HG03108 (cell line): ENCODE measurements around the gene CAPN12.

Experiments used
- ATAC-seq: cut with Tn5 transposase; IDR thresholded peaks from one replicate; pipeline ENCODE4 v1.9.1; 2021; ENCODE audit warnings: moderate library complexity; ENCODE audit not compliant: unreplicated experiment

Gene CAPN12

DNA sequence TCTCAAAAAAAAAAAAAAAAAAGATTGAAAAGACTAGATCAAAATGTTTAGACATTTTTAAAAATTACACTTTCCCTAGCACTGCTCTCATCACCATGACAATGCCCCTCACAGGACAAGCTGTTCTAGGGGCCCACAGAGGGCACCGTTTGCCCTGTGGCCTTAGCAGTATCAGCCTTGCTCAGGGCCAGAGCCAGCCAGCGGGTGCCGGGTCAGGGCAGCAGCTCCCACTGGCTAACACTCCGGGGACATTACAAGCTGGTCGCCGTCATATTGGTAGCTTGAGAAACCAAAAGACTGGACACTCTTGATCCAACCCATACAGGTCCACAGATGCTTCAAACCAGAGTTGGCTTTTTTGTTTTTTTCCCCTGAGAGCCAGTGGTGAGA lies 18.0 kb downstream of the CAPN12 start:
- ATAC-seq, result no peak

- no peak for ATAC-seq
Observed at GRCh38 chr19:38725469-38726283, 18.6 kb downstream of the CAPN12 start.

- no peak for ATAC-seq
Observed at GRCh38 chr19:38723990-38724854, 20.1 kb downstream of the CAPN12 start.

GRCh38 chr19:38723606-38723965 lies 20.7 kb downstream of the CAPN12 start:
- no peak for ATAC-seq

DNA sequence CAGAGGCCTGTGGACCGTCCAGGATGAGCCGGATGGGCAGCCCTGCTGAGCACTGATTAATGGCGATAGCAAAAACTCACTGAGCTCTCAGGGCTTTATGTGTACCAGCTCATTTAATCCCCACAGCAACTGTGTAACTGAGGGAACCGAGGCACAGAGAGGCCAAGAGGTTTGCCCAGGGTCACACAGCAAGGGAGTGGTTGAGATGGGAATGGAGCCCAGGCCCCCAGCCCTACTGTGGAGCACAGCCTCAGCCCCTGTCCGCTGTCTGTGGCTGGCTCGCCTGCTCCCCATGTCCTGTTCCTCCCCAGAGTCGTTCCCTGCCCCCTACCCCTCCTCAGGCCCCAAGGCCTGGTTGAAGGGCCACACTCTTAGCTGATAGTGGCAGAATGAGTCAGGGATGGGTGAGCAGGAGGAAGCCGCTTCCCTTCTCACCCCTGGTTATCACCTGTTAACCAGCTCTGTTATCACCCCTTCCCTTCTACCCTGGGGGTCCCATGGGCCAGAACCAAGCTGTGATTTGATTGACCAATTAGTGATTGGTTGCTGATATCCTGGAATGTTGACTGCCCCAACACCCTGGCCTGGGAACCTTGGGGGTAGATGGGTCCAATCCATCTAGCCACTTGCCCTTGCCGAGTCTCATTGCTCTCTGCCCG lies 21.2 kb downstream of the CAPN12 start:
- no peak for ATAC-seq

- ATAC-seq, result no peak
Observed at GRCh38 chr19:38721979-38722773, 22.1 kb downstream of the CAPN12 start.

DNA sequence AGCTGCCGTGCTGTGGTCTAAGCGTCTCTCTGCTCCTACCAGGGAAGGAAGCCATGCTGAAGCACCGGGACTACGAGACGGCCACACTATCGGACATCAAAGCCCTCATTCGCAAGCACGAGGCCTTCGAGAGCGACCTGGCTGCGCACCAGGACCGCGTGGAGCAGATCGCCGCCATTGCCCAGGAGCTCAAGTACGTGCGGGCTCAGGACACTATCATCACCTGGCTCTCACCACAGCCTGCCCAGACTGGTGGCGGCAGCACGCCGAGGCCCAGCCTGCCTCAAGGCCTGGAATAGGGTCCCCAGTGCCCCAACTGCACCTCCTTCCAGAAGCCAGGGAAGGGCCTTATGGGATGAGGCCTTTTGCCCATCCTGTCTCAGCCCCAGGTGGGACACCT lies 22.8 kb downstream of the CAPN12 start:
- no peak for ATAC-seq

DNA sequence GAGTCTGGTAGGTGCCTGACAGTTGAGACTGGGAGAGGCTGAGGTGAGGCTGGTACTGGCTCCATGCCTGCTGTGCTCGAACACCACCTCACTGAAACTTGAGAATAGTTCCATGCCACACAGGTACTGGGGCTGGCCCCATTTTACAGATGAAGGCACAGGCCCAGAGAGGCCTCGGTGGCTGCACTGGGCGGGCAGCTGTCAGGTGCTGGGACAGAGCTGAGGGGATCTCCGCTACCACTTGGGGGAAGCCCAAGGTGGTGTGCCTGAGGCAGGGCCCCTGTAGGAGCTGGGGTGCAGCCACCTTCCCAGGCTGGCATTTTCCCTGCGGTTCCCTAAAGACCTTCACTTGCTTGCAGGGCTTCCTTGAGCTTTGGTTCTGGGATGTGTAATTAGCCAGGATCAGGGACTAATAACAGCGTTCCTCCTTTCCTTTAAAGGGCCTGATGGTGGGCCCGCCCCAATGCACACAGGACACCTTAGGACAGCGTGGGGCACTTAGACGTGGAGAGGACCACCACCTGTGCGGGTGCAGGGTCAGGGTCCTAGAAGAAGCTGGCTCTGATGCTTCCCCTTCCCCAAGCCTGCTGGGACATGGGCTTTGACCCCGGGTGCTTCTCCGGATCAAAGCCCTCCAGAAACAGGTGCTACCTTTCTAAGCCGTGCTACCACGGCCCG lies 23.6 kb downstream of the CAPN12 start:
- ATAC-seq, result no peak

DNA sequence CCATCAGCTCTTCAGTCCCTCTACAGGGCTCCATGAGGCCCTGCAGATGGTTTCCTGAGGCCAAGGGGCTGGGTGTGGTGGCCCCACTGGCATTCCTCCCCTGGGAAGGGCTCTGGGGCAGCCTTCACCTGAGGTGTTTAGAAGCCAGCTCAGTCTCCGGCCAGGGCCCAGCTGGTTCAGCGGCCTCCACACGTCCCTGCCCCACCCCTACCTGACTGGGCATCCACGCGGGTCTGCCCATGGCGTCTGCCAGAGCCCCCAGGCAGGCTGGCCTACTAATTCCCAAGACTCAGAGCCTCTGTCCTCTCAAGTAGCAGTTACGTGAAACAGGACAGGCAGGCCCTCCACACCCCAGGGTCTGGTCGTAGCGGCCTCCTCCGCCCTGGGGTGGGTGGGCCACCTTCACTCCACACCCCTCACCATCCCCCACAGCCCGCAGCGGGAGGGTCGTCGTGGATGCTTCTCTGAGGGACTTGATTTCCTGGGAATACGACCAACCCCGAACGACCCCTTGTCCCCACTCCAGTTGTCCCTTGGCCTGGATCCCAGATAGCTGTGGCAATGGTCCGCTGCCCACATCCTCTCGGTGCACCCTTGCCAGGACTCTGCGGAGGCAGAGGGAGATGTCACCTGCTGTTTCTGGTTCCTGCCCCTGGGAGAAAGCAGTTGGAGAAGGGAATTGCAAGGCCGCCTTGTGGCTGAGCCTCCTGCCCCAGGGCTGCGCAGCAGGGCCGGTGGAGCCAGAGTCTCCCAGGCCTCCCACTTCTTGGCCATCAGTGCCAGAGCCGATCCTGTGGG lies 24.3 kb downstream of the CAPN12 start:
- ATAC-seq, result no peak

DNA sequence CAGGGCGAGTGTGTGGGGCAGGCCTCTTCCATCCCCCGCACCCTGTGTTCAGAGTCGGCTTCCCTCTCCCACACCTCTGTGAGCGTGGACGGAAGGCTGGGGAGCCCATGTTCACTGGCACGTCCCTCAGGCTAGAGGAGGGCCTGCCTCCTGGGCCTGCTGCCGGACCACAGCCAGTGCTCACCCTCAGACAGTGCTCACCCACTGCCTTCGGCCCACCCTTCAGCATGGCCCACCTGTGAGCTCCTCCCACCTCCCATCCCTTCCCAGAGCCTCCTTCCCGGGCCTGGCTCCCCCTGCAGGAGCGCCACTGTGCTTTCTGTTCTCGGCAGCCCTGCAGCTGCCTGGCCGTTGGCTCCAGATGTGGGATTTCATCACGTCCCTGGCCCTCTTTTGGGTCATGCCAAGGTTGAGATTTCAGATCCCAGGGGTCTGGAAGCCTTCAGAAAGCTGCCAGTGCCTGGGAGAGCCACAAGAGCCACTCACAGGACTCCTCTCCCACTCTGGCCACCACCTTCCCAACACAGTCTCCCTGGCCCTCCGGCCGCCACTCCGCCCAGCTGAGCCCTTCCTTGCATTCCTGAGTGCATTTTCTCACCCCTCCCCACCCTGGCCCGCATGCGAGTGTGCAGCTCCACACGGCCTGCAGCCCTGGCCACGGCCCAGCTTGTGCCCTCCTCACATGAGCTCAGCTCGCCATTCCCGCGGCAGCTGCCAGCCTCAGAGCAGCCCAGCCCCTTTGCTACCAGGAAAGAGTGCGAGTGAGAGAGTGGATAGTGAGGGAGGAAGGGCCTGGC lies 25.3 kb downstream of the CAPN12 start:
- ATAC-seq, result no peak

DNA sequence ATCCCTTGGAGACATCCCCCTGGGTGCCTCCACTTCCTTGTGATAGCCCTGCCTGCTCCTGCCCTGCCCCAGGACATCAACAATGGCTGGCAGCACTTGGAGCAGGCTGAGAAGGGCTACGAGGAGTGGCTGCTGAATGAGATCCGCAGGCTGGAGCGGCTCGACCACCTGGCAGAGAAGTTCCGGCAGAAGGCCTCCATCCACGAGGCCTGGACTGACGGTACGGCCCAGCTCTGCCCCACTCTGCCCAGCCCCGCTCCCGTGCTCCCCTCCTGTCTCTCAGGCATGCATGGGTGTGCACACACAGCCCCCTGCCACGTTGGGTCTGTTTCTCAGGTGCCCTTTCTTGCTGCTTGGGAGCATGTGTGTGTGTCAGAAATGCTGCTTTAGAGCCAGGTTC lies 26.4 kb downstream of the CAPN12 start:
- ATAC-seq, result no peak

GRCh38 chr19:38717051-38717450 lies 27.2 kb downstream of the CAPN12 start:
- ATAC-seq, result no peak

GRCh38 chr19:38715555-38715954 lies 28.7 kb downstream of the CAPN12 start:
- ATAC-seq, result no peak

- ATAC-seq, result no peak
Observed at GRCh38 chr19:38714354-38714778, 29.9 kb downstream of the CAPN12 start.

- no peak for ATAC-seq
Observed at GRCh38 chr19:38713865-38714264, 30.4 kb downstream of the CAPN12 start.

GRCh38 chr19:38713227-38713649 lies 31.0 kb downstream of the CAPN12 start:
- ATAC-seq, result no peak

DNA sequence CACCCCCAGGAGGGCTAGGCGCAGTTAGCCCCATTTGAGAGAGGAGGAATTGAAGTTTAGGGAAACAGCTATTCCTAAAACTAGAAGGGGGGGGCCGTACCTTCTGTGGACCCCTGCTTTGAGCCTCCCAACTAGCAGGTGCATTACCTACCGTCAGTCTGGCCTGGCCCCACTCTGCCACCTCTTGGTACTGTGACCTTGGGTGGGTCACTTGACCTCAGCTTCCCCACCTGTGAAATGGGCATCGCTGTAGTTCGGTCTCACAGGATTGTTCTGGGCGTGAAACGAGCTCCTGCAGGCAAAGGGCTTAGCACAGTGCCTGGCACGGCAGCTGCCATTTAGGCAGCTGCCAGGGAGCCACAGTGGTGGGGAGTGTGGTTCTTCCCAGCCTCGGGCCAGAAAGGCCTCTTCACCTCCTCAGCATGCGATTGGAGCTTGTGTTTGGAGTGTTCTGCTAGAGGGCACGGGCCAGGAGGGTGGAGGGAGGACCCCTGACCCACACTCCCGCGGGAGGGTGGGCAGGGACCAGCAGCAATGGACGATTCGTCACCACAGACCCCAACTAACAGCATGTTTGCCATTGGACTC lies 32.0 kb downstream of the CAPN12 start:
- no peak for ATAC-seq

DNA sequence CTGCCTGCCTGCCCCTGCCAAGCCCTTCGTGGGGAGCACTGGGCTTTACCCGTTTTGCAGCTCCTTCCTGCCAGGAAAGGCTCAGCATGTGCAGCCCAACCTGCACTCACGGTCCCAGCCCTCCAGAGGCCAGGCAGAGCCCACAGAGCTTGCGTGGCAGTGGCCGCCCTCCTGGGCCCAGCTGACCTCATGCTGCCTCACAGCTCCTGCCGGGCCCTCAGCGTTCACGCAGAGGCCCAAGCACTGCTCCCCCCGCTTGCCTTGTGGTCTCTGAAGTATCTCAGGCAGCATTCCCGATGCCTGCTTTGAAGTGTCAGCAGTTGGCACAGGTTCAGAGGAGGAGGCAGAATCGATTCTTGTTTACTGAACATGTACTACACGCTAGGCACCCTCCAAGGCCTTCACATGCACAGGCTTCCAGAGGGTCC lies 32.5 kb downstream of the CAPN12 start:
- no peak for ATAC-seq
